ENCODE measurements around the gene LPAR6. TPM values are rescaled to one million over a fixed set of nuclear protein-coding genes. Genes with fewer than 3 reads are reported as not detected.

LPAR6 gene
- total RNA-seq, 1 experiment from 2014 or later: 3.2 TPM

- no peak for DNase-seq (ENCODE audit: extremely low read depth, low read depth)
Observed at GRCh38 chr13:48383384-48383783, 29.5 kb downstream of the LPAR6 start.

- DNase-seq (ENCODE audit: extremely low read depth, low read depth): no peak
Observed at GRCh38 chr13:48380581-48380980, 32.3 kb downstream of the LPAR6 start.

- DNase-seq (ENCODE audit: extremely low read depth, low read depth): no peak
Observed at GRCh38 chr13:48377857-48378256, 35.1 kb downstream of the LPAR6 start.

- DNase-seq (ENCODE audit: extremely low read depth, low read depth): no peak
Observed at GRCh38 chr13:48370815-48371214, 42.1 kb downstream of the LPAR6 start.

GRCh38 chr13:48369988-48370387 is 42.9 kb downstream of the LPAR6 start:
- no peak for DNase-seq (ENCODE audit: extremely low read depth, low read depth)

Small RNA genes within 50 kb of the gene (small RNA-seq; reads per million reads assigned to genes)
- gene RF00017: 0 reads per million in 2 experiments

Other genes starting within 250 kb of the LPAR6 start
- gene ITM2B, start 179.9 kb downstream of the LPAR6 start, total RNA-seq (2014; rRNA removed; shearing (Covaris generic)): 140 TPM in 2 replicates
- gene RB1, start 109.4 kb downstream of the LPAR6 start, total RNA-seq (2014; rRNA removed; shearing (Covaris generic)): 31.7 and 33.0 TPM in 2 replicates
- 0.87 and 1.8 TPM in 2 replicates for gene RCBTB2, start 120.0 kb upstream of the LPAR6 start, total RNA-seq (2014; rRNA removed; shearing (Covaris generic))
- not detected in 2 replicates for gene CYSLTR2, start 240.8 kb upstream of the LPAR6 start, total RNA-seq (2014; rRNA removed; shearing (Covaris generic))